HFF-Myc (cell line): ENCODE results near the gene MRPL19.

Experiments
- DNase-seq: peaks from one replicate; pipeline ENCODE4 v3.0.0-alpha.2; 2011; ENCODE audit warnings: low read depth; ENCODE audit errors: extremely low read depth
- H3K4me3 ChIP-seq: replicated peaks from 2 replicates; pipeline ENCODE4 v1.5.1; 2011; ENCODE audit warnings: low read depth, mild to moderate bottlenecking, control low read depth, low read length
- CTCF ChIP-seq: IDR thresholded peaks from 2 replicates; pipeline ENCODE4 v1.5.1; 2012; ENCODE audit warnings: mild to moderate bottlenecking, low read depth, low read length, control low read depth; ENCODE audit errors: missing control alignments

MRPL19 gene

DNA sequence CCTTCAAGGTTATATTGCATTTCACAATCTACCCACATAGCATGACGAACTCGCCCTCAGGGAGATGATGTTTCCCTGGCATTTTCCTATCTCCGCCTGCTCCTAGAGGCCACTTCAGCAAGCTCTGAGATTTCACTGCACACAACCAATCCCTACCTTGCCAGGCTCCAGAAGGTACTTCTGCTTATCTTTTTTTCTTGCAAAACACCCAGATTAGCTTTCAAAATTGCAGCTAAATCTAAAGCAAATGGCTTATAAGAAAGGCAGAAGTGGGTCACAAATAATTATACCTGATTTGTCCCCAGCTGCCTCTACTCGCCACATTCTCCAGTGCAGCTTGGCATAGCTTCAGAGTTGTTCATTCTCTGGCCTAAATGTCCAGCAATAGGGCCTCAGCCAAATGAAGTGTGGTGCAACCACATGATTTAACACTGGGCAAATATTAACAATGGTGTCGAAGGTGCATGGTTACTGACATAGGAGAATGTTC lies 32.4 kb upstream of the MRPL19 start:
- TF ChIP-seq CTCF: no peak
- no peak for DNase-seq
- H3K4me3 ChIP-seq: no peak overlapping the region

DNA sequence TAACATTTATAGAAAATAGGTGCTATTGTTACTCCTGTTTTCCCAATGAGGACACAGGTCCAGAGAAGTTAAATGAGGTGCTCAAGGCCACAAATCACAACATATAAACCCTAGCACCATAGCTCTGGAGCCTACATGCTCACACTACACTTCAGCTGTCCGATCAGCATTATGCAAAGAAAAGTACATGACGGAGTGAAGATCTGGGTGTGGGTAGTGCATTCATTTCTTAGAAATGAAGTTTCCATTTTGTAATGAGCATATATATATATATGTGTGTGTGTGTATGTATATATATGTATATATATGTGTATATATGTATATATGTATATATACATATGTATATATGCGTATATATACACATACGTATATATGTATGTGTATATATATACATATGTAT lies 30.2 kb upstream of the MRPL19 start:
- DNase-seq: no peak
- TF ChIP-seq CTCF: no peak
- no peak overlapping the region for H3K4me3 ChIP-seq

DNA sequence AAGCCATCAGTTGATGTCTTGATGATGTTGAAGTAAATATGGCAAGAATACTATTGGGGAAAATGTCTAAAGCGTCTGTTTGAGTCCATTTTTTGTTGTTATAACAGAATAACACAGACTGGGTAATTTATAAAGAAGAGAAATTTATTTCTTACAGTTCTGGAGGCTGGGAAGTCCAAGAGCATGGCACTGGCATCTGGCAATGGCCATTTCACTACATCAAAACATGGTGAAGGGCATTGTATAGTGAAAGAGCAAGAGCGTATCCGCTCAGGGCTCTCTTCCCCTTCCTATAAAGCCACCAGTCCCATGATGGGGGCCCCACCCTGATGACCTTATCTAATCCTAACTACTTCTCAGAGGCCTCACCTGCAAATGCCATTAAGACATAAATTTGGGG lies 29.6 kb upstream of the MRPL19 start:
- H3K4me3 ChIP-seq: no peak overlapping the region
- no peak for TF ChIP-seq CTCF
- DNase-seq: no peak

- no peak for DNase-seq
- TF ChIP-seq CTCF: no peak
- no peak overlapping the region for H3K4me3 ChIP-seq
Measured at GRCh38 chr2:75619956-75620740, 26.4 kb upstream of the MRPL19 start.

DNA sequence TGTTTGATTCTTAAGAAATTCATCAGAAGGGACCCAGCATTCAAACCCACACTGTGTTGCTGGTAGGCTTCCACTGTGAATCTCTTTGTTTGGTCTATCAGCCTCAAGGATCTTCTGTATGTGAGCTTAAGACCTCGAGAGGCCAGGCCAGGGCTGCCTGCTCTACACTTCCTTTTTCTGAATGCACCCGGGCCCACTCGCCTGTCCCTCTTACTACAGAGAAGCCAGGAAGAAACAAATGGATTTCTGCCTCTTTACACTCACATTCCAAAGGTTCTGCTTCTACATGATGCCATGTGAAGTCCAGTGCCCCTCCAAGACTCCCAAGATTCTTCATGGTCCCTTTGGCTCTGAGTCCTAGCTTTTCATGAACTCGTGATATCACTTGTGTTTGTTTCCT lies 25.4 kb upstream of the MRPL19 start:
- TF ChIP-seq CTCF: no peak
- H3K4me3 ChIP-seq: no peak overlapping the region
- DNase-seq: no peak

DNA sequence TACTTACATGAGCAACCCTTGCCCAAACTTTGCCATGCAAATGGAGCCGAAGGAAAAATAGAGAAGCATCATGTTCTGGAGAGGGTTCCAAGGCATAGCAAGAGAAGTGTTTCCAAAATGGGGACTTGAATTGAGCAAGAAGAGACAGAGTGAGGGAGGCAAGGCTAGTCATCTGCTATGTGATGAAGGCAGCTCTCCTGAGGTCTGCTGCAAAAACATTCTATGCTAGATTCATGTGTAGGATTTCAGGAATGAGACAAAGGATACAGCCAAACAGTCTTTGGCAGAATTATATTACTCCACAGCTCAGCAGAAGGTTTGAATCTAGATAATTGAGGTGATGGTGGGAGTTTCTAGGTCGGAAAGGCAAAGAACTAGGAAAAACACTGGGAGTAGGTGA lies 24.1 kb upstream of the MRPL19 start:
- DNase-seq: no peak

More for the DNA sequence above, 24.1 kb upstream of the MRPL19 start:
- H3K4me3 ChIP-seq: no peak overlapping the region
- TF ChIP-seq CTCF: no peak
